Inferior parietal cortex (tissue), 1 donor: ENCODE results near the gene DMWD.
A peak's percentile ranks its signal among the peaks of the same experiment; 100 is the strongest.

Source experiments
- DNase-seq: peaks from one replicate; pipeline ENCODE4 v3.0.0-alpha.2; 2016; ENCODE audit errors: extremely low spot score

The DMWD gene

GRCh38 chr19:45786533-45786894 is 6.1 kb downstream of the DMWD start:
- DNase-seq: no peak

DNA sequence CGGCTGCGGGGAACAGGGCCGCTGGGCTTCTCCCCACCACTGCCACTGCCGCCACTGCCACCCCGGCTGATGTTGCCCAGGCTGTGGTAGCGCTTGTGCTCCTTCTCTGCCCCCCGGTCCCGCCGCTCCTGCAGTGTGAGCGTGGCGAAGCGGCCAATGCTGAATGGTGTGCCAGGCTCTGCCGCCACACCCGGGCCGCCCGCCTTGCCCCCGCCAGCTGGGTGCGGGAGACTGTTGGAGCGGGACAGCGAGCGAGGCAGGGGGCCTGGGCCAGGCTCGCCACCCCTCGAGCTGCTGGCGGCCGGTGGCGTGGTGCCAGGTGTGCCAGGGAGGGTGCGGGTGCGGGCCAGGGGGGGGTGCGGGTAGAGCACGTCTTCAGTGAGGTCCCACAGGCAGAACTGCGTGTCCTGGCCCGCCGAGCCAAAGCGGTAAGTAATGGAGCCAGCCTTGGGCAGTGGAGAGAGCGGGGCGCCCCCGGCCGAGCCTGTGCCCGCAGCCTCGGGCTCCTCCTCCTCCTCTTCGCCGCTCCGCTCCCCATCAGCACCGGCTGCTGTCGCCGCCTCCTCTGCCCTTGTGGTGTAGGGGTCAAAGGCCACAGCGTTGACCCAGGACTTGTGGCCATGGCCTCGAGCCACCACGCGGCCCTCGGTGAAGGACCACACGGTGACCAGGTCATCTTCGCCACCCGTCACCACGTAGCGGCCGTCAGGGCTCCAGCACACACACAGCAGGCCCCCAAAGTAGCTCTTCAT is 6.7 kb downstream of the DMWD start:
- no peak for DNase-seq

GRCh38 chr19:45785097-45785496 is 7.5 kb downstream of the DMWD start:
- DNase-seq: no peak

DNA sequence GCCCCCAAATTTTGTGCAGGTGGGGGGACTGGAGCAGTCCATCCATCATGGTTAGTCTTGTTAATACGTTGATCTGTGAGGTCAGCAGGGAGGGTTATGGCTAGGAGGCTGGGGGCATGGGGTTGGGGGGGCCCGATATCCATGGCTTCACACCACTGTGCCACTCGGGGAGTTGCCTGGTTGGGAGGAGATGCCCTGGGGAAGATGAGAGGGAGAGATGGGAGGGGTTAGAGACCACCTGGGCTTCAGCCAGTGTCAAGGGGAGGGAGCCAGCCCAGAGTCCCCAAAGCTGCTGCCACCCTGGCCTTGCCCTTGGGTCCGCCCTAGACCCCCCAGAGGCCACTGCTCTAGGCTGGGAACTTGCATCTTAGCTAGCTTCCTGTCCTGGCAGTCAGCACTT is 8.5 kb downstream of the DMWD start:
- no peak for DNase-seq

- no peak for DNase-seq
Measured at GRCh38 chr19:45782820-45783785, 9.5 kb downstream of the DMWD start.

DNA sequence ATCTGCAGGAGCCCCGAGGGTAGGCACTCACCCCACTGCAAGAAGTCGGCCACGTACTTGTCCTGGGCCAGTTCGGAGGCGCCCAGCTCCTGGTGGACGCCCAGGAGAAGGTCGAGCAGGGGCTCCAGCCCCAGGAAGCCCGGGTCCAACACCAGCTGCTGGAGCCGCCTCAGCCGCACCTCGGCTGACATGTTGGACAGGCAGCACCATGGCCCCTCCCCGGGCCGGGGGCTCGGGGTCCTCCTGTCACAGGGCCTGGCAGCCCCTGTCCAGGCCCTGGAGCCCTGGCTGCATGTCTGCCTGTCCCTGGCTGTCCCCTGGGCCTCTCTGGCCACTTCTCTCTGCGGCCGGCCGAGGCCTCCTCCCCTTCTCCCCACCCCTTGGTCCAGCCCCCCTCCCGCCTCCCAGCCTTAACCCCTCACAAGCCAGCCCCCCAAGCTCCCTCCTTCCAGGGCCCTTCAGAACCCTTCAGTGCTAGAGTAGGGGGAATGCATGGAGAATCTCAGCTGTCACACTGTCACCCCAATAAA is 10.4 kb downstream of the DMWD start, which contains the start of gene DMPK:
TSS of gene DMPK (minus strand) at position 329 of the 530 bp plus-strand sequence. CDS start at position 191, 138 bp downstream.
- no peak for DNase-seq

- DNase-seq: no peak
Measured at GRCh38 chr19:45781214-45782161, 11.2 kb downstream of the DMWD start.

DNA sequence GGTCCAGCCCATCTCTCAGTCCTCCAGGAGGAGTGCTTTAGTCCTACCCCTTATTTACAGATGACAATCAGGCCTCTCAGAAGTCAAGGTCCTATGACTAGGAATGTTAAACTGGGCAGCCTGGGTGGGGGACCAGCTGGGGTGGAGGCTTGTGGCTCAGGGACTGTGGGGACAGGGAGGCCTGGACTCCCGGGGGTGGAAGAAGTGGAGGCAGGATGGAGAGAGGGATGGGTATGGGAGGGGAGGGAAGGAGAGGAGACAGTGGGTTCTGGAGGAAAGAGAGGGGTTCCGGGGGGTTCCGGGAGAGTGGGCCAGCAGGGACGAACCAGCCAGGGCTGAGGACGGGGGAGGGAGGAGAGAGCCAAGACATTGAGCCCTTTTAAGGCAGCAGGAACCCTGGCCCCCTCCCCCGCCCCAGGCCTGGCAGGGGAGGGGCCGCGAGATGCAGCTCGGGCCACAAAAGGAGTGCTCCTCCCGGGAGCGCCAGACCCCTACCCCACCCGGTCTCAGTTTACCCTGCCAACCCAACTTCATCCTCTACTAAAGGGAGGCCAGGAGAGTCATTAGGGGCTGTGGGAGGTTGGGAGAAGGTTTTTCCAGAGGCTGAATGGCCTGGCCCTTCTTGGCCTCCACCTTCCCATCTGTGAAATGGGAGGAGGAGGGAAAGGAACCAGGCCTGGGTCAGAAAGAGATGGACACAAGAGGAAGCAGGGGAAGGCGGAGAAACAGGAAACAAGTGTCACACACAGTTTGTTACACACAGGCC is 12.0 kb downstream of the DMWD start:
- DNase-seq: no peak

DNA sequence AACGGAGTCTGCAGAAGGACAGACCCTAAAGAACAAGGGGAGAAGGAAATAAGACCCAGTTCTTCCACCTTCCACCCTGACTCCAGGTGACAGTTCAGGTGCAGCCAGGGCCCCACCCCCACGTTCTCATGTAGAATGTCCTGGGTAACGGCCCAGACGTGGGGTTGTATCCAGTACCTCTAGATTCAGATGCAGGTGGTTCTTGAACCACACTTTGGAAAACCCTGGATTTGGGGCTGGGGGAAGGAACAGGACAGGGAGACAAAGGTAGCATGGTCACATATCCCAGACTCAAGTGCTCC is 12.5 kb downstream of the DMWD start:
- DNase-seq: no peak

DNA sequence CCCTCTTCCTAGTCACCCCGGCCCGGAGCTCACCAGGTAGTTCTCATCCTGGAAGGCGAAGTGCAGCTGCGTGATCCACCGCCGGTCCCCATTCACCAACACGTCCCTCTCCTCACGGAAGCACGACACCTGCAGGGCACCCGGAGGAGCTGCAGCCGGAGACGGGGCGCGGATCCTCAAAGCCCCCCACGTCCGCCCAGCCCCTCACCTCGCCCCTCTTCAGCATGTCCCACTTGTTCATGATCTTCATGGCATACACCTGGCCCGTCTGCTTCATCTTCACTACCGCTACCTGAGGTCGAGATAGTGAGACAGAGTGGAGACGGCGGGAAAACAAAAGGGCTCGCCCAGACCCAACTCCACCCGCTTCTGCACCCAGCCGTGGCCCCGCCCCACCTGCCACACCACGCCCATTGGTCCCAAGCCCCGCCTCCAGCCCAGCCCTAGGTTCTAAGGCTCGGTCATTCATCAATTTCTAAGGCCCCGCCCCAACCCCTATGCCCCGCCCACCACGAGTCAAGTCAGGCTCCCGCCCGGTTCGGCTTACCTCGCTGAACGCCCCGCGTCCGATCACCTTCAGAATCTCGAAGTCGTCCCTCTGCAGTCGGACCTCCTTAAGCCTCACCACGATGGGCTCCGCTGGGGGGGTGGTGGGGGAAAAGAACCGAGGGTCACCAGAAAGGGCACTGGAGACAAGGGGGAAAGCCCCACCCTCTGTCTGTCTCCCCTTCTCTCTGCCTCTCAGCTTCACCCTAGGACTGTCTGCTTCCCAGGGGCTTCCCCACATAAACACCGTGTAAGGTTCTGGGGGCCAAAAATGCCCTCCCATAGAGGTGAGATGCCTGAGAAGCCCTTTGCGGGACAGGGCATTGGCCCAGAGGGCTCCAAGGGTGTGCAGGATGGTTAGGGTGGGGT is 13.2 kb downstream of the DMWD start:
- DNase-seq: peak; percentile 3

DNA sequence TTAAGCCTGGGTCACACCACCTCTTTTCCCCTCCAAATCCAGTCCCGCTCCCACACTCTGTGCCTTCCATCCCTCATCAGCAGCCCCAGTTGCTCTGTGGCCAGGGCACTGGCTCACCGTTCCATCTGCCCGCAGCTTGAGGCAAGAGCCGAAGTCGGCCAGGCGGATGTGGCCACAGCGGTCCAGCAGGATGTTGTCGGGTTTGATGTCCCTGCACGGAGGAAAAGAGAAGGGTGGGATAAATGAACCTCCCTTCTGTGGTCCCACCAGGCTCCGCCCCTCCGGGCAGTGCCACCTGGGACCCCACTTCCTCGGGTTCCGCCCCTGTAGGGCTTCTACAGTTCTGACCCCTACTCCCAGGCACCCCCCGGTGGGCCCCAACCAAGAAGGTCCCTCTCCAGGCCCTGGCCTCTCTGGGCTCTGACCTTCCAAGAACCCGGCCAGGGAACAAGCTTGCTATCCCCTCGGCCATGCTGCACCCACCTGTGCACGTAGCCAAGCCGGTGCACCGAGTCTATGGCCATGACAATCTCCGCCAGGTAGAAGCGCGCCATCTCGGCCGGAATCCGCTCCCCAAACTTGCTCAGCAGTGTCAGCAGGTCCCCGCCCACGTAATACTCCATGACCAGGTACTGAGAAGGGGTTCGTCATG is 14.5 kb downstream of the DMWD start:
- no peak for DNase-seq

DNA sequence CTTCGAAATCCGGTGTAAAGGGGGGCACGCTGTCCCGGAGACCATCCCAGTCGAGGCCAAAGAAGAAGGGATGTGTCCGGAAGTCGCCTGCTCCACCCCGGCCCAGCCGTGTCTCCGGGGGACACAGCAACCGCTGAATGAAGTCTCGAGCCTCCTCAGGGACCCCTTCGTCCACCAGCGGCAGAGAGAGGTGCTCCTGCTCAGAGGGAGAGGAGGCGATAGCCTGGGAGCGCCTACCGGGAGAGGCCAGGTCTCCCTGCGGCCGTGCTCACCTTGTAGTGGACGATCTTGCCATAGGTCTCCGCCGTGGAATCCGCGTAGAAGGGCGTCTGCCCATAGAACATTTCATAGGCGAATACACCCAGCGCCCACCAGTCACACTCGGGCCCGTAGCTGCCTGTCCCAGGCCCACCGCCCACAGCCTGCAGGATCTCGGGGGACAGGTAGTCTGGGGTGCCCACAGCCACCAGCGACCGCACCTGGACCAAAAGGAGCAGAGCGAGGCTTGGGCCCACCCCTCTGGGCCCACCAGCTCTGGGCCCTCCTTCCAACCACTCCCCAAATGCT is 15.2 kb downstream of the DMWD start:
- no peak for DNase-seq

DNA sequence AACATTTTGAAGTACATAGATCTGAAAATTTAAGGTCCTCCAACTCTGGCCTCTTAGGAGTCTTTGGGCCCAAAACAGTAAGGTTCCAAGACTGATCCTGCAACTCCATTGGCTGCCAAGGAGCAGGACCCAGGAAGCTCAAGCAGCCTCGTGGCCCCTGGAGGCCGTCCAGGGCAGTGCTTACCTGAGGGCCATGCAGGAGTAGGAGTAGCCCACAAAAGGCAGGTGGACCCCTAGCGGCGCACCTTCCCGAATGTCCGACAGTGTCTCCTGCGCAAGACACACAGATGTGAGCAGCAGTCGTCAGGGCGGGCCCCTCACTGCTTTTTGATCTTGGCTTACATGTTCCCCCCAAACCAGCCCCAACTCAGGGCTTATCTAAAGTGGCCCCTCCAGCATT is 17.9 kb downstream of the DMWD start:
- no peak for DNase-seq

GRCh38 chr19:45773384-45773783 is 19.3 kb downstream of the DMWD start:
- no peak for DNase-seq

DNA sequence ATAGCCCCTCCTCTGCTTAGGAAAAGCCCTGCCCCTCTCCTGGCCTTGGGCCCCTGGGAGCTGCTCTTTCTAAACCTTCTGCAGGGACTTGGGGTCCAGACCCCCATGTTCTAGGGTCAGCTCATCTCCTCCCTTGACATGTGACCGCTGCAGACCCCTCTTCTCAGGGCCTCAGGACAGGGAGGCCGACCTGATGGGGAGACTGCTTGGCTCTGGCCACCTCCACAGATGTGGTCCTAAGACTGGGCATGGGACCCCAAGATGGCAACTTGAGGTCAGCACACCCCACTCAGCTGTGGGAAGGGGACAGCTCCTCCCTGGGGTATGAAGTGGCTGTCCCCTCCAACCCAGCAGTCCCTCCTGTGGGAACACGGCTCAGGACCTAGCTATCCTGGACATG is 19.7 kb downstream of the DMWD start:
- DNase-seq: no peak

GRCh38 chr19:45772130-45772840 is 20.4 kb downstream of the DMWD start:
- DNase-seq: no peak

- DNase-seq: no peak
Measured at GRCh38 chr19:45771311-45771933, 21.2 kb downstream of the DMWD start.
